Osteoblast (primary cell): ENCODE results near the gene CSF2RB. TPM values are rescaled to one million over a fixed set of nuclear protein-coding genes. Genes with fewer than 3 reads are reported as not detected.
A peak's percentile ranks its signal among the peaks of the same experiment; 100 is the strongest.

ENCODE experiments used
- DNase-seq: peaks from one replicate; pipeline ENCODE4 v3.0.0; 2011; ENCODE audit warnings: low spot score, mixed read lengths; ENCODE audit not compliant: insufficient read length; ENCODE audit errors: missing footprints
- H2AFZ ChIP-seq: 2 replicates; pipeline ENCODE4 v1.6.0; 2011; ENCODE audit warnings: mild to moderate bottlenecking, low read length
- H3K27ac ChIP-seq: 2 replicates; pipeline ENCODE4 v1.5.1; 2011; ENCODE audit warnings: mild to moderate bottlenecking, low read depth, low read length, moderate library complexity
- H3K27me3 ChIP-seq: 2 replicates; pipeline ENCODE4 v1.6.0; 2012; ENCODE audit warnings: mild to moderate bottlenecking, control low read depth, inconsistent platforms, low read length, moderate library complexity; ENCODE audit not compliant: insufficient read depth
- H3K36me3 ChIP-seq: 2 replicates; pipeline ENCODE4 v1.5.1; 2011; ENCODE audit warnings: mild to moderate bottlenecking, low read length, control low read depth, moderate library complexity; ENCODE audit not compliant: insufficient read depth
- H3K4me1 ChIP-seq: 2 replicates; pipeline ENCODE4 v1.5.1; 2011; ENCODE audit warnings: mild to moderate bottlenecking, low read length, control low read depth, moderate library complexity; ENCODE audit not compliant: insufficient read depth
- H3K4me2 ChIP-seq: 2 replicates; pipeline ENCODE4 v1.6.0; 2011; ENCODE audit warnings: mild to moderate bottlenecking, low read length; ENCODE audit not compliant: insufficient read depth
- H3K4me3 ChIP-seq: fragments of 200-600 bp; sonication (generic); 3 replicates; pipeline ENCODE4 v1.5.1; 2012; ENCODE audit warnings: mild to moderate bottlenecking, low read length, inconsistent platforms; ENCODE audit not compliant: insufficient read depth
- H3K79me2 ChIP-seq: 2 replicates; pipeline ENCODE4 v1.6.0; 2012; ENCODE audit warnings: mild to moderate bottlenecking, low read length, control low read depth, inconsistent platforms; ENCODE audit not compliant: insufficient read depth
- H3K9me3 ChIP-seq: 2 replicates; pipeline ENCODE4 v1.5.1; 2011; ENCODE audit warnings: low read depth, low read length, control low read depth
- H4K20me1 ChIP-seq: 2 replicates; pipeline ENCODE4 v1.6.0; 2012; ENCODE audit warnings: mild to moderate bottlenecking, low read length, control low read depth; ENCODE audit not compliant: insufficient read depth
- CTCF ChIP-seq: IDR thresholded peaks from 2 replicates; pipeline ENCODE4 v1.5.1; 2011; ENCODE audit warnings: mild to moderate bottlenecking, low read depth, low read length, moderate library complexity; ENCODE audit errors: extremely low read depth
- total RNA-seq: library from RNA; depleted of rRNA; stranded (reverse); fragments of >200 nt; gene quantifications from 2 replicates; pipeline ENCODE4 v1.2.3, GENCODE V29; 2012

Gene CSF2RB
- total RNA-seq, 1 donor, result 1.1 TPM

- Histone ChIP-seq H4K20me1 (no peaks in the 10 kb centered on the region), H3K4me1 (peaks cover 31% of the 10 kb centered on the region), H3K4me2 (no peak overlapping the region), H2AFZ (no peak overlapping the region), H3K9me3 (no peaks in the 10 kb centered on the region), H3K79me2 (no peaks in the 10 kb centered on the region), H3K4me3 (no peak overlapping the region), H3K27ac (no peak overlapping the region), H3K36me3 (no peaks in the 10 kb centered on the region), H3K27me3 (peaks cover 7% of the 10 kb centered on the region)
- no peak for DNase-seq
- TF ChIP-seq CTCF, result no peak
These were observed 37.6 kb downstream of the CSF2RB start for GRCh38 chr22:36950797-36951590.

- peaks cover 7% of the 10 kb centered on the region for H3K27me3 ChIP-seq
- peaks cover 25% of the 10 kb centered on the region for H3K4me1 ChIP-seq
- no peaks in the 10 kb centered on the region for H3K79me2 ChIP-seq
- no peak overlapping the region for H3K4me2 ChIP-seq
- TF ChIP-seq CTCF, result no peak
- no peaks in the 10 kb centered on the region for H3K9me3 ChIP-seq
- H3K36me3 ChIP-seq, result no peaks in the 10 kb centered on the region
- no peaks in the 10 kb centered on the region for H4K20me1 ChIP-seq
- H2AFZ ChIP-seq, result no peak overlapping the region
- peak; percentile 30 for DNase-seq
- H3K4me3 ChIP-seq, result no peak overlapping the region
- no peak overlapping the region for H3K27ac ChIP-seq
These were observed 38.3 kb downstream of the CSF2RB start for GRCh38 chr22:36951746-36952145.

GRCh38 chr22:36953239-36954080 lies 40.0 kb downstream of the CSF2RB start:
- DNase-seq, result peak; percentile 48
- no peak for TF ChIP-seq CTCF
- Histone ChIP-seq H2AFZ (no peak overlapping the region), H3K27ac (no peak overlapping the region), H3K79me2 (no peaks in the 10 kb centered on the region), H3K9me3 (no peaks in the 10 kb centered on the region), H3K27me3 (peaks cover 7% of the 10 kb centered on the region), H3K4me3 (no peak overlapping the region), H3K4me1 (peaks cover 8% of the 10 kb centered on the region), H4K20me1 (no peaks in the 10 kb centered on the region), H3K36me3 (no peaks in the 10 kb centered on the region), H3K4me2 (no peak overlapping the region)
